GM21576 (cell line): ENCODE data around the gene DENND6A.
"Not testable (repeated sequence)": the region's sequence is repeated elsewhere in the genome, so short reads cannot be mapped to it uniquely, and the experiment has no call there.

Experiments
- ATAC-seq: cut with Tn5 transposase; IDR thresholded peaks from one replicate; pipeline ENCODE4 v1.9.1; 2021; ENCODE audit warnings: mild to moderate bottlenecking, moderate library complexity; ENCODE audit not compliant: unreplicated experiment

Gene DENND6A

DNA sequence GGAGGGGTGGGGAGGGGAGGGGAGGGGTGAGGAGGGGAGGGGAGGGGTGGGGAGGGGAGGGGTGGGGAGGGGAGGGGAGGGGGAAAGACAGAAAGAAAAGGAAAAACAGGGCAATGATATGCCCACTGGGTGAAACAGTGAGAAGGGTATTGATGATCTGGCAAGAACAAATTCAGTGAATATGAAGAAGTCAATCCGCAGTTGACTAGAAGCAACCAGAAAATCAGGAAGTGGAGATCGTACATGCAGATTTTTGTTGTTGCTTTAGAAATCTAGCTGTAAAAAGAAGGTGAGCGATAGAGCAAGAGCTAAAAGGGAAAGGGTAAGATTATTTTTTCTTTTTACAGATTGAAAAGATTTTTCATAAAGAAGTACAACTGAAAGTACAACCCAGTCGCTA lies 48.1 kb downstream of the DENND6A start:
- ATAC-seq, result no peak

DNA sequence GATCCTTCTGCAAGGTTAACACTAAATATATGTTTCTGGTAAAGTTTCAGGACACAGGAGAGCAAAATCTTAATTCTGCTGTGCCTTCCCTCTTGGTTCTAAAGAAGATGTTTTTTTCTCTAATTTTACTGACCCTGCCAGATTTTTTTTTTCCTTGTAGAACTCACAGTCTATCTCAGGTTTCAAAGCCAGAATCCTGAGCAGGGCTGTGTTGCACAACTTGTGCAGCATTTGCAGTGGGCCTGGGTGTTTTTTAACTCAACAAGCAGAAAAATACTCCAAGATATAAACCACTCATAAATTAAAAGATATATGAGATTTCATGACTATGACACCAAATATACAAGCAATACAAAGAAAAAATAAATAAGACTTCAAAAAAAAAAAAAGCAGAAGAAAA lies 55.5 kb downstream of the DENND6A start:
- ATAC-seq, result no peak

DNA sequence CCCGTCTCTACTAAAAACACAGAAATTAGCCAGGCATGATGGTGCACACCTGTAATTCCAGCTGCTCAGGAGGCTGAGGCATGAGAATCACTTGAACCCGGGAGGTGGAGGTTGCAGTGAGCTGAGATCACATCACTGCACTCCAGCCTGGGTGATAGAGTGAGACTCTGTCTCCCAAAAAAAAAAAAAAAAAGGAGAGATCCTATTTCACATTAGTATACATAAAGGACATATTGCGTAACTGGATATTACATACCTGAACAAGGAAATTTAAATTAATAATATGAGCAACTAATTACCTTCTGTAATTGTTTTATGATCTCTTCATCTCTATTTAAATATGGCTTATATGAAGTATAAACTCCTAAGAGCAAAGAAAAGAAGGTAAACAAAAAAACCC lies 58.6 kb downstream of the DENND6A start:
- not testable (repeated sequence) for ATAC-seq

DNA sequence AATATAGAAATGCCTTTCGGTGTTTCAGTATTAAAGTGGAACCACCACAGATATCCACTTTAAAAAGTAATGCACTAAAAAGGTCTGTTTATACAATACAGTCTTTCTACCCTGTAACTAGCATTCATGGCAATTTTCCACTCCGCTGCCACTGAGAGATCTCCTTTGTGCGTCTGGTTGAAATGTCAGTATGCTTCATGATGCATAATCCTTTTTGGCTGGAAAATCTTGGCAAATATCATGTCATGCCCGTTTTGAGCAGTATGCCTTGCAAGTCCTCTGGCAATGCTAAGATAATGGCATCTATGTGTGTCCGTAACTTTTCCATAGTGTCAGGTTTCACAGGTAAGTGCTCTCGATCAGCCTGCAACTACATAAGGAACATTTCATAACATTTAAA lies 64.9 kb downstream of the DENND6A start:
- ATAC-seq, result no peak

DNA sequence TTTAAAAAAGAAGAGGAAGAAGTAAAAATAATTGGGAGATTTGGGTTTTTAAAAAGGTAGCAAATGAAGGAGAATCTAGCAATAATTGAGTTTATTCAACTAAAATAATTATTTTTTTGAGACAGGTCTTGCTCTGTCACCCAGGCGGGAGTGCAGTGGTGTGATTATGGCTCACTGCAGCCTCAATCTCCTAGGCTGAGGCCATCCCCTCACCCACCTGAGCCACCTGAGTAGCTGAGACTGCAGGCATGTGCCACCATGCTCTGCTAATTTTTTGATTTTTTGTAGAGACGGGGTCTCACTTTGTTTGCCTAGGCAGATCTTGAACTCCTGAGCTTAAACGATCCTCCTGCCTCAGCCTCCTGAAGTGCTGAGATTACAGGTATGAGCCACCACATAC lies 68.1 kb downstream of the DENND6A start:
- no peak for ATAC-seq

DNA sequence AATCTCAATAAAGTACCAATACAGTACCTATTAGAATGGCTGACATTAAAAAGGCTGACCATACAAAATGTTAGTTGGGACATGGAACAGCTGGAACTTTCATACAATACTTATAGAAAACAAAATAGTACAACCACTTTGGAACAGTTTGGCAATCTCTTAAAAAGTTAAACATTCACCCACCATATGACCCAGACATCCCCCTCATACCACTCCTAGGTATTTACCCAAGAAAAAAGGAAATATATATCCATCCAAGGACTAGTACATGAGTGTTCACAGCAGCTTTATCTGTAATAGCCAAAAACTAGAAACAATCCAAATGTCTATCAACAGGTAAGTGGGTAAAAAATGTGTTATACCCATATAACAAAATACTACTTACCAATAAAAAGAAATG lies 70.5 kb downstream of the DENND6A start:
- ATAC-seq, result no peak

GRCh38 chr3:57617739-57618138 lies 75.1 kb downstream of the DENND6A start:
- ATAC-seq, result no peak

DNA sequence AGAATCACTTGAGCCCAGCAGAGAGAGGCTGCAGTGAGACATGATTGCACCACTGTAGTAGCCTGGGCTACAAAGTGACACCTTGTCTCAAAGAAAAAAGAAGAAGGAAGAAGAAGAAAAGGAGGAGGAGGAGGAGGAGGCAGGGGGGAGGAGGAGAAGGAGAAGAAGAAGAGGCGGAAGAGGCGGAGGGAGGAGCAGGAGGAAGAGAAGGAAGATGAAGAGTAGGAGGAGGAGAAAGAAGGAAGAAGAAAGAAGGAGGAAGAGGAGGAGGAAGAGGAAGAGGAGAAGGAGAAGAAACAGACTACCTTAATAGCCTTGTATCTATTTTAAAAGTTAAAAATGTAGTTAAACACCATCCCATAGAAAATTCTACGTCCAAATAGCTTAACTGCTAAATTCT lies 76.6 kb downstream of the DENND6A start:
- ATAC-seq, result no peak

- ATAC-seq, result not testable (repeated sequence)
Observed at GRCh38 chr3:57611870-57612269, 81.0 kb downstream of the DENND6A start.

DNA sequence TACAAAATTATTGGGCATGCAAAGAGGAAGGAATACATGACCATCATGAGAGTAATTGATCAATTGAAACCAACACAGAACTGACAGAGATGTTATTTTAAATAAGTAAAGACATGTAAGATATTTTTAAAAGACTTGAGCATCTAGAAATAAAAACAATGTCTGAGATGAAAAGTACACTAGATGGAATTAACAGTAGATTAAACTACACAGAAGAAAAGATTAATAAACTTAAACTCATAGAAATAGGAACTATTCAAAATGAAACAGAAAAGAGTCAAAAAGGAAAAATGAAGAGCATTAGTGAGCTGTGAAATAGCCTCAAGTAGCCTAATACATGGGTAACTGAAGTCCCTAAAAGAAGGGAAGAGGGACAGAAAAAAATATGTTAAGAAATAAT lies 87.2 kb downstream of the DENND6A start:
- ATAC-seq, result no peak

DNA sequence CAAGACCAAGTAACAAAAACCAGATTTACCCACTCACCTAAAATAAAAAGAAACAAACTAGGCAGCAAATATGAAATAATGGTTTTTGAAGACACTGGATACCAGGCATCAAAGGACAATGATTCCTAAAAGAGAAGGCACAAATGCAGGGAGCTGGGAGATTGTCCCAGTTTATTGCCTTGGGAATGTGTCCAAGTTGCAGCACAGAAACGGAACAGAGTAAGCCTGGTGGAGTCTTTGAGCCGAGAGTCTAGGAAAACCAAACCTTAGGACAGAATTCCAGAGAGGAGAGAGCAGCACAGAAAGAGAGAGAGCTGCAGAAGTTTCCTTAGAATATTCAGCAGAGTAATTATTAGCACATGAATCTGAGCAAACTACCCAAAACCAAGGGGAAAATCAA lies 87.9 kb downstream of the DENND6A start:
- ATAC-seq, result no peak

GRCh38 chr3:57600195-57600594 lies 92.7 kb downstream of the DENND6A start:
- ATAC-seq, result no peak

DNA sequence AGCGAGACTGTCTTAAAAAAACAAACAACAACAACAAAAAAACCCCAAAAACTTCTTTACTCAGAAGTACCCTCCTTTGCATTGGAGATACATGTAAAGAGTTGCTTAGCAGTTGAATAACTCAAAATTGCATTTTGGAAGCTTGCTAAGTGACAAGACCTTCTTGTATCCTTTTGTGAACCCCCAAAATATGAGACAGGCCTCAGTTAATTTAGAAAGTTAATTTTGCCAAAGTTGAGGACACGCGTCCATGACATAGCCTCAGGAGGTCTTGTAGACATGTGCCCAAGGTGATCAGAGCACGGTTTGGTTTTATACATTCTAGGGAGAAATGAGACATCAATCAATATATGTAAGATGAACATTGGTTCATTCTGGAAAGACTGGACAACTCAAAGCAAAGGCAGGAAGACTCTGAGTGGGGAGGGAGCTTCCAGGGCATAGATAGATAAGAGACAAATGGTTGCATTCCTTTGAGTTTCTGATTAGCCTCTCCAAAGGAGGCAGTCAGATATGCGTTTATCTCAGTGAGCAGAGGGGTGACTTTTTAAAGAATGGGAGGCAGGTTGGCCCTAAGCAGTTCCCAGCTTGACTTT lies 94.0 kb downstream of the DENND6A start:
- ATAC-seq, result no peak

GRCh38 chr3:57597127-57597923 lies 95.6 kb downstream of the DENND6A start, which contains the start of gene ARF4:
Gene ARF4, minus strand, starts transcription at chr3:57597344. Its CDS starts 204 bp downstream, at chr3:57597140.
- ATAC-seq, result peak; percentile 93

DNA sequence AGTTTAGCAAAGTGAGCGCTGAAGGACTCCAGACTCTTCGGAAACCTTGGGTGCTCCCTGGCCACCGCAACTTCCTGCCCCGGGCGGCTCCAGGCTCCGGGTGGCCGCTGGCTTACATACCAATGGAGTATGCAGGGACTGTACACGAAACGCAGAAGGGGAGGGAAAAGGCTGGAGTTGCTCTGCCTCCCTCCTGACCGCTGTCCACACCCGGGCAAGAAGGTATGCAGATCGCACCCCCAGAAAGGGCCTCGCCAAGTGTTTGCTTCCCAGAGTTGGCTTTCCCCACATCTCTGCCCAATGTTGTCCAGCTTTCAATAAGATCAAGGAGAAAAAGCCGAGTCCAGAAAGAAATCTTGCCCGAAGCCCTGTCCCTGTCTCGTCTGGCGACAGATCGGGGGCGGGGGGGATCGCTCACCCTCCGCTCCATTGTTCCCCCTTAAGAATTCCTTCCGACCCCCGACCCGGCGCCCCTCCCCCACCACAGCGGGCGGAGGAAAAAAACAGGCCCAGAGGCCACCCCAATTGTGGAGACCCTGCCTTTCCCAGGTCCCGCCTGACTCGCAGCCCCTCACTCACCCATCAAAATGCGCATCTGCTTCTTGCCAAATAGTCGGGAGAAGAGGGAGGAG lies 96.3 kb downstream of the DENND6A start:
- ATAC-seq, result no peak

- ATAC-seq, result no peak
Observed at GRCh38 chr3:57594576-57594975, 98.3 kb downstream of the DENND6A start.

GRCh38 chr3:57594144-57594543 lies 98.7 kb downstream of the DENND6A start:
- no peak for ATAC-seq

GRCh38 chr3:57592306-57592705 lies 100.6 kb downstream of the DENND6A start:
- ATAC-seq, result no peak

GRCh38 chr3:57587905-57588304 lies 105.0 kb downstream of the DENND6A start:
- no peak for ATAC-seq

- ATAC-seq, result no peak
Observed at GRCh38 chr3:57586778-57587177, 106.1 kb downstream of the DENND6A start.

- no peak for ATAC-seq
Observed at GRCh38 chr3:57583544-57583943, 109.3 kb downstream of the DENND6A start.
